Parathyroid adenoma (tissue), 2 donors: ENCODE measurements around the gene SHROOM1.
"Not testable (repeated sequence)": the region's sequence is repeated elsewhere in the genome, so short reads cannot be mapped to it uniquely, and the experiment has no call there.

Experiments used
- H2AFZ ChIP-seq: fragments of 300-600 bp; sonication (generic); one replicate; pipeline ENCODE4 v1.7.0; 2017; ENCODE audit warnings: antibody characterized with exemption, mild to moderate bottlenecking
- H3K27ac ChIP-seq: fragments of 300-600 bp; sonication (generic); one replicate; pipeline ENCODE4 v1.7.0; 2017
- H3K27me3 ChIP-seq: fragments of 300-600 bp; sonication (generic); one replicate; pipeline ENCODE4 v1.7.0; 2017; ENCODE audit warnings: low read length; ENCODE audit not compliant: control insufficient read depth, insufficient read depth
- H3K36me3 ChIP-seq: fragments of 300-600 bp; sonication (generic); one replicate; pipeline ENCODE4 v1.7.0; 2017; ENCODE audit warnings: low read length; ENCODE audit not compliant: control insufficient read depth, insufficient read depth
- H3K4me1 ChIP-seq: fragments of 300-600 bp; sonication (generic); one replicate; pipeline ENCODE4 v1.7.0; 2017; ENCODE audit warnings: control low read depth
- H3K4me2 ChIP-seq: fragments of 300-600 bp; sonication (generic); one replicate; pipeline ENCODE4 v1.7.0; 2017; ENCODE audit warnings: low read length
- H3K4me3 ChIP-seq: fragments of 300-600 bp; sonication (generic); one replicate; pipeline ENCODE4 v1.7.0; 2017; ENCODE audit warnings: low read depth, low read length
- H3K79me2 ChIP-seq: fragments of 300-600 bp; sonication (generic); one replicate; pipeline ENCODE4 v1.7.0; 2017; ENCODE audit warnings: control low read depth
- H3K9ac ChIP-seq: fragments of 300-600 bp; sonication (generic); one replicate; pipeline ENCODE4 v1.7.0; 2017; ENCODE audit warnings: mild to moderate bottlenecking
- H3K9me3 ChIP-seq: fragments of 300-600 bp; sonication (generic); one replicate; pipeline ENCODE4 v1.7.0; 2017; ENCODE audit warnings: low read length; ENCODE audit not compliant: control insufficient read depth
- CTCF ChIP-seq: fragments of 300-600 bp; sonication (generic); IDR thresholded peaks from one replicate; pipeline ENCODE4 v1.7.0; 2017; ENCODE audit warnings: antibody characterized with exemption, mild to moderate bottlenecking
- donor health status: primary hyperparathyroidism.

The SHROOM1 gene

GRCh38 chr5:132808448-132808847 lies 22.0 kb downstream of the SHROOM1 start:
- no peak for TF ChIP-seq CTCF
- no peak overlapping the region for H3K4me2 ChIP-seq
- no peak overlapping the region for H3K27ac ChIP-seq
- no peaks in the 10 kb centered on the region for H3K9me3 ChIP-seq
- no peak overlapping the region for H2AFZ ChIP-seq
- no peak overlapping the region for H3K4me3 ChIP-seq
- no peaks in the 10 kb centered on the region for H3K36me3 ChIP-seq
- H3K4me1 ChIP-seq: no peaks in the 10 kb centered on the region
- no peak overlapping the region for H3K9ac ChIP-seq
- H3K79me2 ChIP-seq: no peaks in the 10 kb centered on the region
- H3K27me3 ChIP-seq: no peaks in the 10 kb centered on the region

- Histone ChIP-seq H3K36me3 (no peaks in the 10 kb centered on the region), H3K79me2 (no peaks in the 10 kb centered on the region), H3K4me2 (no peak overlapping the region), H3K9me3 (no peaks in the 10 kb centered on the region), H3K4me3 (no peak overlapping the region), H3K27ac (no peak overlapping the region), H3K27me3 (no peaks in the 10 kb centered on the region), H2AFZ (no peak overlapping the region), H3K4me1 (no peaks in the 10 kb centered on the region), H3K9ac (no peak overlapping the region)
- TF ChIP-seq CTCF: no peak
Measured at GRCh38 chr5:132807163-132807838, 23.1 kb downstream of the SHROOM1 start.

GRCh38 chr5:132806804-132807162 lies 23.7 kb downstream of the SHROOM1 start:
- H3K9me3 ChIP-seq, H3K36me3 ChIP-seq, H3K27ac ChIP-seq, H3K9ac ChIP-seq, H3K79me2 ChIP-seq, H3K4me2 ChIP-seq, H3K4me1 ChIP-seq, H3K4me3 ChIP-seq, H3K27me3 ChIP-seq, H2AFZ ChIP-seq: not testable (repeated sequence)

- not testable (repeated sequence) for H3K4me2 ChIP-seq, H3K9ac ChIP-seq, H3K36me3 ChIP-seq, H3K27ac ChIP-seq, H3K4me1 ChIP-seq, H3K9me3 ChIP-seq, H3K4me3 ChIP-seq, H2AFZ ChIP-seq, H3K27me3 ChIP-seq, H3K79me2 ChIP-seq
Measured at GRCh38 chr5:132805872-132806271, 24.6 kb downstream of the SHROOM1 start.

- H3K79me2 ChIP-seq, H3K27me3 ChIP-seq, H2AFZ ChIP-seq, H3K36me3 ChIP-seq, H3K4me2 ChIP-seq, H3K9ac ChIP-seq, H3K27ac ChIP-seq, H3K4me3 ChIP-seq, H3K4me1 ChIP-seq, H3K9me3 ChIP-seq: not testable (repeated sequence)
Measured at GRCh38 chr5:132804219-132804618, 26.2 kb downstream of the SHROOM1 start.

GRCh38 chr5:132802685-132803066 lies 27.8 kb downstream of the SHROOM1 start:
- H3K27me3 ChIP-seq, H3K36me3 ChIP-seq: not testable (repeated sequence)

More at GRCh38 chr5:132802685-132803066, 27.8 kb downstream of the SHROOM1 start:
- H3K4me1 ChIP-seq, H3K9ac ChIP-seq, H3K4me3 ChIP-seq, H3K4me2 ChIP-seq, H3K79me2 ChIP-seq, H3K27ac ChIP-seq, H3K9me3 ChIP-seq, H2AFZ ChIP-seq: not testable (repeated sequence)
